Fibroblast of mammary gland (primary cell): Measurements from ENCODE around the gene GORASP1.

Experiments used
- DNase-seq: peaks from one replicate; pipeline ENCODE4 v3.0.0-alpha.2; 2010; ENCODE audit warnings: low read depth
- H3K4me3 ChIP-seq: 2 replicates; pipeline ENCODE4 v1.5.1; 2011; ENCODE audit warnings: low read depth, mild to moderate bottlenecking, low read length, moderate library complexity; ENCODE audit not compliant: control insufficient read depth
- TF ChIP-seq, protein P1 (sequence below): conservative IDR thresholded peaks from 2 replicates; pipeline ENCODE4 v1.5.1; 2011; ENCODE audit warnings: low read depth, low read length, inconsistent platforms; ENCODE audit not compliant: control insufficient read depth, insufficient read depth

The GORASP1 gene

GRCh38 chr3:39135170-39135805 is 27.9 kb upstream of the GORASP1 start:
- no peak overlapping the region for H3K4me3 ChIP-seq
- DNase-seq: no peak
- TF ChIP-seq, protein P1, sequence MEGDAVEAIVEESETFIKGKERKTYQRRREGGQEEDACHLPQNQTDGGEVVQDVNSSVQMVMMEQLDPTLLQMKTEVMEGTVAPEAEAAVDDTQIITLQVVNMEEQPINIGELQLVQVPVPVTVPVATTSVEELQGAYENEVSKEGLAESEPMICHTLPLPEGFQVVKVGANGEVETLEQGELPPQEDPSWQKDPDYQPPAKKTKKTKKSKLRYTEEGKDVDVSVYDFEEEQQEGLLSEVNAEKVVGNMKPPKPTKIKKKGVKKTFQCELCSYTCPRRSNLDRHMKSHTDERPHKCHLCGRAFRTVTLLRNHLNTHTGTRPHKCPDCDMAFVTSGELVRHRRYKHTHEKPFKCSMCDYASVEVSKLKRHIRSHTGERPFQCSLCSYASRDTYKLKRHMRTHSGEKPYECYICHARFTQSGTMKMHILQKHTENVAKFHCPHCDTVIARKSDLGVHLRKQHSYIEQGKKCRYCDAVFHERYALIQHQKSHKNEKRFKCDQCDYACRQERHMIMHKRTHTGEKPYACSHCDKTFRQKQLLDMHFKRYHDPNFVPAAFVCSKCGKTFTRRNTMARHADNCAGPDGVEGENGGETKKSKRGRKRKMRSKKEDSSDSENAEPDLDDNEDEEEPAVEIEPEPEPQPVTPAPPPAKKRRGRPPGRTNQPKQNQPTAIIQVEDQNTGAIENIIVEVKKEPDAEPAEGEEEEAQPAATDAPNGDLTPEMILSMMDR: no peak

DNA sequence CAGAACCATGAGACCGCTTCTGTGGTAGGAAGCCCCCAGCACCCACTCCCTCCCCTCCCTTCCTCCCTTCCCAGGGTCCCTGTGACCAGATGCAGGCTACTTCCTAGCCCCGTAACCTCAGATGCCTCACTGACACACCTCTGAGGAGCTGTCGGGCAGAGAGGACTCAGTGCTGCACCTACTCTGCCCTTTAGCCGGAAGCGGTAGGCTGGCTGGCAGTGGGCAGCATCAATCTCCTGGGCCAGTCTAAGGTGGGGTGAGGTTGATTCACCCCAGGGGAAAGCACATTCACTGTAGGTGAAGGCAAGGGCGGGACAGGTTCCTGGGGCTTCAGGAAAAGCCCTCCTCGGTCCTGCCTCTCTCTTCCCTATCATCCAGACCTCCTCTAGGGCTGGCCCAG is 26.9 kb upstream of the GORASP1 start:
- TF ChIP-seq, protein P1: no peak
- no peak for DNase-seq
- H3K4me3 ChIP-seq: no peak overlapping the region

DNA sequence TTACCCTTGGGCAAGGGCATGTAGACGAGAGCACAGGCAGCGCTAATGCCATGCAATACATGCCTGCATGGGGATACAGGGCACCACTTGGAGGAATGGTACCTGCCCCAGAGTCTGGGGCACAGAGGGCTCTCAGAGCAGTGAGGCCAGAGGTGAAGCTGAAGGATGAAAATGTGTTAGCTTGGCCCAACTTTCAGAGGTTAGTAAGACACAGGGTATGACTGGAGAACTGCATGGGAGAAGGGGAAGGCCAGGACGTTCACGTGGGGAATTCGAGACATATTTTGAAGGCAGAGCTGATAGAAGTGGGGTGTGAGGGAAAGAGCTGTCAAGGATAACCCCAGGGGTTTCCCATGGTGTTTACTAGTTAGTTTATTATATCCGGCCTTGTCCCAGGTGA is 26.4 kb upstream of the GORASP1 start:
- no peak overlapping the region for H3K4me3 ChIP-seq
- TF ChIP-seq, protein P1: no peak
- no peak for DNase-seq

- no peak for DNase-seq
- H3K4me3 ChIP-seq: no peak overlapping the region
- TF ChIP-seq, protein P1: no peak
Observed at GRCh38 chr3:39133093-39133490, 25.7 kb upstream of the GORASP1 start.

DNA sequence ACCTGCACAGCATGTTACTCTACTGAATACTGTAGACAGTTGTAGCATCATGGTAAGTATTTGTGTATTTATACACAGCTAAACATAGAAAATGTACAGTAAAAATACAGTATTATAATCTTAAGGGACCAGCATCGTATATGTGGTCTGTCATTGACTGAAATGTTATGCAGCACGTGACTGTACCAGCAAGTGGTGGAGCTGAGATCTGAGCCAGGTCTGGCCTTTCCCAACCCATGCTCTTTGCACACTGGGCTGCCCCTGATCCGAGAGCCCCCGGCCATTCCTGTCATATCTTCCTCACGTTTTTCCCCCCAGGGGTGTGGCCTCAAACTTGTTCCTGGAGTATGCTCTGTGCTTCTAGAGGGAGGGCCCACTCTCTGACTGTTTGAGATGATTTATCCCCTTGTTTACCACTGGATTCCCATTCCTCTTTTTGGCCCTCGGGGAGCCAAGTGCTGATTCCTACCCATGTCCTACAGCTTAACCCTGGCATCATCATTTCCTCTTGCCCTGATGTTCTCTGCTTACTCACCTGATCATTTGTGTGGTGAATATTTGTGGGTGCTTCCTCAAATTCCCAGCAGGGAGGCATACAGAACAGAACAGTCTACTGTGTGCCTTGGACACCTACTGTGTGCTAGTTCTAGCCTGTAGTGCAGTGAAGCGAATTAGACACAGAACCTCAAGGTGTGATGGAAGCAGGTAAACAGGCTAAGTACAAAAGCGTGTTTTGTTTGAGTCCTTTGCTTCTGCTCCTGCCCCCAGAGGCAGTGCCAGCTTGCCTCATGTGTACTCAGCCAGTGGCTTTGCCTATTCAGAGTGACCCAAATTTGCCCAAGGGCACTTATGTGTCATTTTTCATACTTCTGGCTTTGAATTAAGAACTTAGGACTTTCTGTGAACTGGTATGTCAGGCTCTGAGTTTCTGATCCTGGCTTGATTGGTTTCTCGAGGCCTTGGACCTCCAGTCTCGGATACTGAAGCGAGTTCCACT is 25.0 kb upstream of the GORASP1 start:
- DNase-seq: no peak
- H3K4me3 ChIP-seq: no peak overlapping the region
- TF ChIP-seq, protein P1: no peak

GRCh38 chr3:39130693-39131265 is 23.4 kb upstream of the GORASP1 start:
- TF ChIP-seq, protein P1: no peak
- DNase-seq: no peak
- no peak overlapping the region for H3K4me3 ChIP-seq
